ENCODE data around the gene MRPL37. TPM values are rescaled to one million over a fixed set of nuclear protein-coding genes. Genes with fewer than 3 reads are reported as not detected.

MRPL37 gene
- total and polyA plus RNA-seq, 2 of the 8 experiments (the other 6 are each of a cell fraction or from before 2014, with no cell fraction given), result 45.5 to 126 TPM

- CTCF ChIA-PET (ENCODE audit: partially characterized antibody), result interaction anchor here (0.7 to 1.6 kb wide), 3 partner anchors 9 to 162 kb away, joined by 3 read pairs; no protein-coding TSS in a partner anchor
- no peak overlapping the region for H2AFZ ChIP-seq (ENCODE audit: low read length)
- no peak overlapping the region for H4K8ac ChIP-seq (ENCODE audit: extremely low read depth, insufficient read depth, low read length)
- H2BK12ac ChIP-seq (ENCODE audit: low read depth, low read length), result no peak overlapping the region
- no peak overlapping the region for H3K56ac ChIP-seq (replicated peaks; ENCODE audit: insufficient read length, low read depth, low read length)
- no peak overlapping the region for H3K27ac ChIP-seq (ENCODE audit: low read depth, low read length)
- no peak overlapping the region for H2BK120ac ChIP-seq (replicated peaks; ENCODE audit: low read depth, low read length)
- no peaks in the 10 kb centered on the region; a peak in 1 of 7 replicates for H3K27me3 ChIP-seq (replicated peaks in 1 of 4; ENCODE audit: control insufficient read depth in 3 of 4, extremely low read depth in 1 of 4, insufficient read depth in 3 of 4, low read length in 3 of 4)
- no peak overlapping the region for H2BK15ac ChIP-seq (ENCODE audit: low read length)
- H3K9me3 ChIP-seq (ENCODE audit: insufficient read depth in 2 of 2, low read depth in 1 of 2, low read length in 1 of 2), result no peaks in the 10 kb centered on the region
- no peak overlapping the region for H2AK5ac ChIP-seq (ENCODE audit: low read depth, low read length)
- H3K14ac ChIP-seq (ENCODE audit: insufficient read length), result no peak overlapping the region
- H3K9ac ChIP-seq (replicated peaks in 1 of 4; ENCODE audit: extremely low read depth in 1 of 4, low read depth in 3 of 4, low read length in 3 of 4), result no peak overlapping the region
- no peak overlapping the region for H4K91ac ChIP-seq (replicated peaks; ENCODE audit: insufficient read length, low read length)
- H4K20me1 ChIP-seq (replicated peaks in 1 of 2; ENCODE audit: control insufficient read depth in 1 of 2, insufficient read depth in 2 of 2, low read length in 2 of 2), result peaks cover 2 to 8% of the 10 kb centered on the region in 2 experiments
- 90% methylated on average over 6 of the region's 6 CpGs; no CpG with 5 or more reads in 1 of the 2 experiments for WGBS, 2 experiments (ENCODE audit: extremely low coverage in 1 of 2, insufficient coverage in 1 of 2, insufficient read length in 1 of 2, insufficient replicate concordance in 2 of 2, low coverage in 1 of 2, low lambda C conversion rate in 2 of 2, missing lambda C conversion rate in 1 of 2)
- DNase-seq (ENCODE audit: low read depth in 1 of 2, low spot score in 2 of 2) (no peak), FAIRE-seq (no peak)
- no peak overlapping the region for H2BK5ac ChIP-seq (ENCODE audit: low read depth, low read length)
- no peak overlapping the region for H3K4me3 ChIP-seq (ENCODE audit: extremely low read depth in 1 of 4, insufficient read depth in 2 of 4, low read depth in 3 of 4, low read length in 4 of 4)
- no peaks in the 10 kb centered on the region; the same call in 1 of the 2 replicates for H3K79me1 ChIP-seq (ENCODE audit: low read depth, low read length)
- TF ChIP-seq MAX (IDR thresholded peaks at IDR 0.05) (no peak), KDM4A (IDR thresholded peaks at IDR 0.05; ENCODE audit: low read depth, low read length, severe bottlenecking) (no peak), RNF2 (IDR thresholded peaks at IDR 0.05; ENCODE audit: borderline replicate concordance, low read depth, low read length, missing control alignments, poor library complexity, severe bottlenecking) (no peak), RBBP5 (IDR thresholded peaks at IDR 0.05; ENCODE audit: borderline replicate concordance, low read depth, low read length) (no peak), POLR2A (IDR thresholded peaks at IDR 0.05; ENCODE audit: control extremely low read depth in 1 of 2, low read depth in 2 of 2, low read length in 2 of 2) (no peak), E2F6 (IDR thresholded peaks at IDR 0.05) (no peak), BCL11A (IDR thresholded peaks at IDR 0.05; ENCODE audit: low read depth in 2 of 2, low read length in 2 of 2) (no peak)
- H4K5ac ChIP-seq (ENCODE audit: insufficient read length, low read depth, low read length), result no peak overlapping the region
- H3K18ac ChIP-seq (ENCODE audit: extremely low read depth, low read length), result no peak overlapping the region
- H3K23me2 ChIP-seq (ENCODE audit: low read depth, low read length), result no peaks in the 10 kb centered on the region
- no peak overlapping the region for H2BK20ac ChIP-seq (ENCODE audit: low read length)
- POLR2A ChIA-PET (ENCODE audit: partially characterized antibody), result interaction anchor here (0.9 to 1.1 kb wide), 2 partner anchors 21 to 27 kb away, joined by 3 to 4 read pairs; no protein-coding TSS in a partner anchor
- no peaks in the 10 kb centered on the region for H3K79me2 ChIP-seq (ENCODE audit: control insufficient read depth in 1 of 2, insufficient read depth in 2 of 2, low read length in 2 of 2)
- no peak overlapping the region for H3K4me2 ChIP-seq (ENCODE audit: insufficient read depth in 1 of 2, low read depth in 2 of 2, low read length in 2 of 2)
- no peaks in the 10 kb centered on the region for H3K4me1 ChIP-seq (replicated peaks in 1 of 4; ENCODE audit: control insufficient read depth in 3 of 4, insufficient read depth in 4 of 4, low read length in 3 of 4)
- H3K23ac ChIP-seq (ENCODE audit: insufficient read length), result no peak overlapping the region
- peaks cover 5 to 50% (median 27%) of the 10 kb centered on the region in 4 experiments; a peak in 7 of 8 replicates for H3K36me3 ChIP-seq (ENCODE audit: control insufficient read depth in 2 of 4, insufficient read depth in 4 of 4, low read length in 3 of 4)
- H3K4ac ChIP-seq (replicated peaks; ENCODE audit: insufficient read length, low read depth, low read length), result no peak overlapping the region
Measured at GRCh38 chr1:54241364-54241763, 41.4 kb downstream of the MRPL37 start.

All from H1 (cell line).